GM21423 (cell line): ENCODE data around the gene SIAH3.
"Not testable (repeated sequence)": the region's sequence is repeated elsewhere in the genome, so short reads cannot be mapped to it uniquely, and the experiment has no call there.

Source experiments
- ATAC-seq: cut with Tn5 transposase; IDR thresholded peaks from one replicate; pipeline ENCODE4 v1.9.1; 2021; ENCODE audit warnings: mild to moderate bottlenecking, moderate library complexity; ENCODE audit not compliant: unreplicated experiment

SIAH3 gene

GRCh38 chr13:45784755-45785675, 66.5 kb downstream of the SIAH3 start:
- no peak for ATAC-seq

- no peak for ATAC-seq
These were observed 68.1 kb downstream of the SIAH3 start for GRCh38 chr13:45783346-45784043.

GRCh38 chr13:45782327-45783045, 69.1 kb downstream of the SIAH3 start:
- no peak for ATAC-seq

GRCh38 chr13:45781553-45782326, 69.8 kb downstream of the SIAH3 start:
- ATAC-seq = no peak

GRCh38 chr13:45779901-45780300, 71.7 kb downstream of the SIAH3 start:
- ATAC-seq = no peak

- ATAC-seq = no peak
These were observed 72.7 kb downstream of the SIAH3 start for GRCh38 chr13:45778882-45779281.

GRCh38 chr13:45776748-45777147, 74.8 kb downstream of the SIAH3 start:
- ATAC-seq = no peak

- no peak for ATAC-seq
These were observed 76.1 kb downstream of the SIAH3 start for GRCh38 chr13:45775401-45775963.

- no peak for ATAC-seq
These were observed 77.6 kb downstream of the SIAH3 start for GRCh38 chr13:45773944-45774343.

GRCh38 chr13:45773236-45773635, 78.3 kb downstream of the SIAH3 start:
- no peak for ATAC-seq

- ATAC-seq = no peak
These were observed 80.7 kb downstream of the SIAH3 start for GRCh38 chr13:45770886-45771285.

GRCh38 chr13:45768656-45769479, 82.7 kb downstream of the SIAH3 start:
- ATAC-seq = no peak

- no peak for ATAC-seq
These were observed 86.1 kb downstream of the SIAH3 start for GRCh38 chr13:45765464-45765863.

GRCh38 chr13:45763419-45763818, 88.1 kb downstream of the SIAH3 start:
- ATAC-seq = no peak

GRCh38 chr13:45757589-45757988, 94.0 kb downstream of the SIAH3 start:
- not testable (repeated sequence) for ATAC-seq

- ATAC-seq = not testable (repeated sequence)
These were observed 95.1 kb downstream of the SIAH3 start for GRCh38 chr13:45756498-45756897.

- ATAC-seq = no peak
These were observed 99.0 kb downstream of the SIAH3 start for GRCh38 chr13:45752510-45752909.

- ATAC-seq = no peak
These were observed 99.7 kb downstream of the SIAH3 start for GRCh38 chr13:45751885-45752284.

GRCh38 chr13:45750566-45750965, 101.0 kb downstream of the SIAH3 start:
- no peak for ATAC-seq
